ENCODE data around the gene TBX20.
"Not testable (repeated sequence)": the region's sequence is repeated elsewhere in the genome, so short reads cannot be mapped to it uniquely, and the experiment has no call there.

GRCh38 chr7:35167658-35168057 lies 86.2 kb downstream of the TBX20 start:
- TF ChIP-seq CTCF, POLR2A (IDR thresholded peaks at IDR 0.05): not testable (repeated sequence)
